Uterus (tissue), 4 donors: ENCODE results near the gene PITRM1. TPM values are rescaled to one million over a fixed set of nuclear protein-coding genes. Genes with fewer than 3 reads are reported as not detected.
A peak's percentile ranks its signal among the peaks of the same experiment; 100 is the strongest.

Experiments
- DNase-seq, 2 donors: peaks; one replicate each; pipeline ENCODE4 v3.0.0-alpha.2; 2019 to 2020
- H3K27ac ChIP-seq, 2 donors: fragments of 200-600 bp; sonication (generic); 1 replicate in 1 of 2; 2 replicates in 1 of 2; pipeline ENCODE4 v1.5.1; 2016 to 2018
- H3K27me3 ChIP-seq, 2 donors: fragments of 200-600 bp; sonication (generic); one replicate each; pipeline ENCODE4 v1.5.1; 2018 to 2019; ENCODE audit warnings: control low read depth in 1 of 2
- H3K36me3 ChIP-seq, 2 donors: fragments of 200-600 bp; sonication (generic); one replicate each; pipeline ENCODE4 v1.5.1; 2019; ENCODE audit warnings: control low read depth in 1 of 2
- H3K4me1 ChIP-seq, 2 donors: fragments of 200-600 bp; sonication (generic); one replicate each; pipeline ENCODE4 v1.5.1; 2018 to 2019; ENCODE audit warnings: control low read depth in 1 of 2
- H3K4me3 ChIP-seq, 2 donors: fragments of 200-600 bp; sonication (generic); 1 replicate in 1 of 2; 2 replicates in 1 of 2; pipeline ENCODE4 v1.5.1; 2018 to 2019; ENCODE audit warnings: mild to moderate bottlenecking in 1 of 2
- H3K9me3 ChIP-seq, 2 donors: fragments of 200-600 bp; sonication (generic); one replicate each; pipeline ENCODE4 v1.5.1; 2019; ENCODE audit warnings: control low read depth in 1 of 2
- POLR2A ChIP-seq, 2 donors: fragments of 450-650 bp; IDR thresholded peaks; one replicate each; pipeline ENCODE4 v1.6.1; 2016; ENCODE audit warnings: antibody characterized with exemption in 2 of 2, mild to moderate bottlenecking in 1 of 2, moderate library complexity in 1 of 2
- intact Hi-C: fragments of 100-400 bp; cut with DNase I; formaldehyde crosslinking; loops from one replicate; pipeline ENCODE4 v1.15.1; 2023; ENCODE audit warnings: low total_unique reads
- total RNA-seq, 4 donors: library from RNA; depleted of rRNA in 3 of 4; stranded (reverse); fragments of >200 nt in 3 of 4; gene quantifications; one replicate each; pipeline versions ENCODE4 v1.1.0 to v1.2.4, GENCODE V29; 2014 to 2023
- TF ChIP-seq, protein P1 (sequence below), 4 experiments: fragments of 200-600 bp in 2 of 4; fragments of 450-650 bp in 2 of 4; sonication (generic) in 2 of 4; IDR thresholded peaks; one replicate each; pipeline ENCODE4 v1.5.1; 2016 to 2019; ENCODE audit warnings: antibody characterized with exemption in 4 of 4, mild to moderate bottlenecking in 2 of 4, moderate library complexity in 1 of 4
- donor health status: DM: yes; HTN: yes; CAD: no.

PITRM1 gene
- total RNA-seq, 4 donors from 2014 or later, result 37.4 to 100.0 (median 51.4) TPM

DNA sequence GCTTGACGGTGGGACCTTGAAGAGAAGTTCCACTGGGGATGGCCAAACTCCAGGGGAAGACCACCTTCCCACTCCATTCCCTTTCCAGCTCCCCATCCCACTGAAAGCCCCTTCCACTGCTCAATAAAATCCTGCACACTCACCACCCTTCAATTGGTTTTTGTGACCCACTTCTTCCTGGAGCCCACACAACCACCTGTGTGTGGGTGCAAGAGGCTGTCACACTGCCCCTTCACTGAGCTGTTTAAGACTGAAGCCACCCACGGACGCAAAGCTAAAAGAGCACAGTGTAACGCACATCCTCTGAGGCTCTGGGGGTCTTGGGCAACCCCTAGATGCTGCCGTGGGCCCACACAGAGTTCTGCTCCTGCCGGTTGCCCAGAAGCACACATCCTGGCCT, 12.8 kb upstream of the PITRM1 start:
- no peak overlapping the region for H3K4me3 ChIP-seq
- no peak for DNase-seq
- no peak for TF ChIP-seq POLR2A (IDR thresholded peaks at IDR 0.05)
- TF ChIP-seq, protein P1, sequence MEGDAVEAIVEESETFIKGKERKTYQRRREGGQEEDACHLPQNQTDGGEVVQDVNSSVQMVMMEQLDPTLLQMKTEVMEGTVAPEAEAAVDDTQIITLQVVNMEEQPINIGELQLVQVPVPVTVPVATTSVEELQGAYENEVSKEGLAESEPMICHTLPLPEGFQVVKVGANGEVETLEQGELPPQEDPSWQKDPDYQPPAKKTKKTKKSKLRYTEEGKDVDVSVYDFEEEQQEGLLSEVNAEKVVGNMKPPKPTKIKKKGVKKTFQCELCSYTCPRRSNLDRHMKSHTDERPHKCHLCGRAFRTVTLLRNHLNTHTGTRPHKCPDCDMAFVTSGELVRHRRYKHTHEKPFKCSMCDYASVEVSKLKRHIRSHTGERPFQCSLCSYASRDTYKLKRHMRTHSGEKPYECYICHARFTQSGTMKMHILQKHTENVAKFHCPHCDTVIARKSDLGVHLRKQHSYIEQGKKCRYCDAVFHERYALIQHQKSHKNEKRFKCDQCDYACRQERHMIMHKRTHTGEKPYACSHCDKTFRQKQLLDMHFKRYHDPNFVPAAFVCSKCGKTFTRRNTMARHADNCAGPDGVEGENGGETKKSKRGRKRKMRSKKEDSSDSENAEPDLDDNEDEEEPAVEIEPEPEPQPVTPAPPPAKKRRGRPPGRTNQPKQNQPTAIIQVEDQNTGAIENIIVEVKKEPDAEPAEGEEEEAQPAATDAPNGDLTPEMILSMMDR (IDR thresholded peaks at IDR 0.05), result no peak

DNA sequence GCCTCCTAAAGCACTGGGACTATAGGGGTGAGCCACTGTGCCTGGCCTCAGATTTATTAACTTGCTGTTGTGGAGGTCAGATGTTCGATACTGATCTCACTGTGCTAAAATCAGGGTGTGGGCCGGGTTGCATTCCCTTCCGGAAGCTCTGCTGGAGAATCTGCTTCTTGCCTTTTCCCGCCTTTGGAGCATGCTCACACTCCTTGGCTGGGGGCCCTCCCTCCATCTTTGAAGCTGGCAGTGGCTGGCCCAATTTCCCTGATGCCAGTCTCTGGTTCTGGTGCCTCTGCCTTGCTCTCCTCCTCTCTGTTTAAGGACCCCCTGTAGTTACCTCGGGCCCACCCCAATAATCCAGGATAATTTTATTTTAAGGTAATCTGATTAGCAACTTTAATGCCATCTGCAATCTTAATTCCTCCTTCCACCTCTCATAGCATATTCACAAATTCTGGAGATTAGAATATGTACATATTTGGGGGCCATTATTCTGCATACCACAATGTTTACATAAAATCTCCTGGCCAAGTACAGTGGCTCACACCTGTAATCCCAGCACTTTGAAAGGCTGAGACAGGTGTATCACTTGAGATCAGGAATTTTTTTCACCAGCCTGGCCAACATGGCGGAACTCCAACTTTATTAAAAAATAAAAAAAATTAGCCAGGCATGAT, 7.9 kb upstream of the PITRM1 start:
- Histone ChIP-seq H3K27me3 (no peaks in the 10 kb centered on the region), H3K4me3 (no peak overlapping the region), H3K4me1 (no peaks in the 10 kb centered on the region), H3K27ac (no peak overlapping the region), H3K9me3 (no peaks in the 10 kb centered on the region), H3K36me3 (no peaks in the 10 kb centered on the region)
- intact Hi-C loops, result no loop called here
- DNase-seq, result no peak
- TF ChIP-seq, protein P1 (IDR thresholded peaks at IDR 0.05), result no peak
- TF ChIP-seq POLR2A (IDR thresholded peaks at IDR 0.05), result no peak

More for the DNA sequence above, 12.8 kb upstream of the PITRM1 start:
- H3K4me1 ChIP-seq, result no peaks in the 10 kb centered on the region
- H3K27ac ChIP-seq, result no peak overlapping the region
- H3K36me3 ChIP-seq, result no peaks in the 10 kb centered on the region
- intact Hi-C loops, result no loop called here
- H3K9me3 ChIP-seq, result no peaks in the 10 kb centered on the region
- H3K27me3 ChIP-seq, result no peaks in the 10 kb centered on the region

DNA sequence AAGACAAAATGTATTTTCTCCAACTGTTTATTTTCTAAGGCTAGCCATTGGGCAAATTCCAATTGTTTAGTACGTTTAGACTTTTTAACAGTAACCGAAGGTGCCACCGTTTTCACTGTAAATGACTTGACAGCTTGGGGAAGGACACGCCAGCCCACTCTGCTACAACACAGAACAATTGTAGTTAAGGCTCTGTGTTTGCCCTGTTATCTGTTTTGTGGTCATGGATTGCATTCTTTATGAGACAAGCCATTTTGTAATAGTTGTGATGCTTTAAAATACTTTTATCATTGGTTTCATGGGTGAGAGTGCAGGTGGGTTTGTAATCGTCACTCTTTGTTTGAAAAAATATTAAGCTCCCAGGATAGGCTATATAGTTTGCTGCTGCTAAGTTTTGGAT, 6.6 kb upstream of the PITRM1 start:
- DNase-seq, result no peak
- intact Hi-C loops, result no loop called here
- H3K4me3 ChIP-seq, result no peak overlapping the region
- no peaks in the 10 kb centered on the region for H3K4me1 ChIP-seq
- H3K9me3 ChIP-seq, result no peaks in the 10 kb centered on the region
- H3K36me3 ChIP-seq, result no peaks in the 10 kb centered on the region
- TF ChIP-seq POLR2A (IDR thresholded peaks at IDR 0.05), result no peak
- TF ChIP-seq, protein P1 (IDR thresholded peaks at IDR 0.05), result no peak
- H3K27me3 ChIP-seq, result no peaks in the 10 kb centered on the region
- H3K27ac ChIP-seq, result no peak overlapping the region

DNA sequence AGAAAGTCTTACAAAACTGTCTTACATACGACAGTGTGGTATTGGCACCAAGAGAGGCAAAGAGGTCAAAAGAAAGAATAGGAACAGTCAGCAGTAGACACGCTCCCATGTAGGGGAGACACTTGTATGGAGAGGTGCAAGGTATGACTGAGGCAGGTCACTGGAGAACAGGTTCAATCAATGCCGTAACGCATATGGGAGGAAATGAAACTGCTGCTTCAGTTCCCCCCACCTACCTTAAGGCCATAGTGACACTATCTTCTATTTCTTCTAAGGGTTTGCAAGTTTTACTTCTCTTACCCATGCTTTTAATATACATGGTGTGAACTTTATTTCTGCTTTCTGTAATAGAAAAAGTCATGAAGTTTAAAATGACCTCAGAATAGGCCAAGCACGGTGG, 5.5 kb upstream of the PITRM1 start:
- TF ChIP-seq POLR2A (IDR thresholded peaks at IDR 0.05), result no peak
- TF ChIP-seq, protein P1 (IDR thresholded peaks at IDR 0.05), result no peak
- DNase-seq, result no peak
- H3K27ac ChIP-seq, result no peak overlapping the region
- H3K9me3 ChIP-seq, result no peaks in the 10 kb centered on the region
- intact Hi-C loops, result no loop called here
- no peaks in the 10 kb centered on the region for H3K27me3 ChIP-seq
- no peak overlapping the region for H3K4me3 ChIP-seq
- H3K4me1 ChIP-seq, result no peaks in the 10 kb centered on the region
- no peaks in the 10 kb centered on the region for H3K36me3 ChIP-seq

DNA sequence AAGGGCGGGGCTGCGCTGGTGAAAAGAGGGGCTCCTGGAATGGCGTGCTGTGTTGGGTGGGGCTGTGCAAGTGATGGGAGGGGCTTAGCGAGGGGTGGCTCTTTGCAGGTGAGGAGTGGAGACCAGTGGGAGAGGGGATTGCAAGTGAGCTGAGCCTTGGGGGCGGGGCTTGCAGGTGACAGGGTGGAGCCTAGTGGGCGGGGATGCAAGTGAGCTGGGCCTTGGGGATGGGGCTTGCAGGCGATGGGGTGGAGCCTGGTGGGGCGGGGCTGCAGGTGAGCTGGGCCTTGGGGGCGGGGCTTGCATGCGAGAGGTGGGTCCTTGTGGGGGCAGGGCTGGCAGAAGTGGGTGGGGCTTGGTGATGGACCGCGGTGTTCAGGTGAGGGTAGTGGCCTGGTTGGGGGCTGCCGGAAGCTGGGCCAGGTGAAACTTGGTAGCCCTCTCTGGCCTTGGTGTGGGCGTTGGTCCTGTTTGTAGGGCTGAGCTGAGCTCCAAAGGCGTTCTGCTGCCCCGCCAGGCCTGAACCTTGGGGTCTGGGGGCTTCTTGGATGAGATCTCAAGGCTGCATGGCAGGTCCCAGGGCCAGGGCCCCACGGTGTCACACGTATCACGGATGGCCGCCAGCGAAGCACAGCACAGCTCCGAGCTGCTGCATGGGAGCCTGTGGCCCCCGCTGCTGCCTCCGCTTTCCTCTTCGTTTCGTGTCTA, 743 bp upstream of the PITRM1 start:
- H3K27me3 ChIP-seq, result no peaks in the 10 kb centered on the region
- peak overlapping the region in 1 of 2 donors; percentile 90 for H3K27ac ChIP-seq
- H3K4me1 ChIP-seq, result peaks cover 0 to 8% of the 10 kb centered on the region in 2 donors
- intact Hi-C loops, result no loop called here
- peak overlapping the region; percentile 71 to 78 for H3K4me3 ChIP-seq
- no peaks in the 10 kb centered on the region for H3K9me3 ChIP-seq
- H3K36me3 ChIP-seq, result no peaks in the 10 kb centered on the region
- no peak for DNase-seq
- TF ChIP-seq, protein P1 (IDR thresholded peaks at IDR 0.05), result no peak
- no peak for TF ChIP-seq POLR2A (IDR thresholded peaks at IDR 0.05)
